GM19023 (cell line): Measurements from ENCODE around the gene RNF13.
"Not testable (repeated sequence)": the region's sequence is repeated elsewhere in the genome, so short reads cannot be mapped to it uniquely, and the experiment has no call there.

Experiments used
- ATAC-seq: cut with Tn5 transposase; IDR thresholded peaks from one replicate; pipeline ENCODE4 v1.9.1; 2021; ENCODE audit warnings: mild to moderate bottlenecking, moderate library complexity; ENCODE audit not compliant: unreplicated experiment

The RNF13 gene

DNA sequence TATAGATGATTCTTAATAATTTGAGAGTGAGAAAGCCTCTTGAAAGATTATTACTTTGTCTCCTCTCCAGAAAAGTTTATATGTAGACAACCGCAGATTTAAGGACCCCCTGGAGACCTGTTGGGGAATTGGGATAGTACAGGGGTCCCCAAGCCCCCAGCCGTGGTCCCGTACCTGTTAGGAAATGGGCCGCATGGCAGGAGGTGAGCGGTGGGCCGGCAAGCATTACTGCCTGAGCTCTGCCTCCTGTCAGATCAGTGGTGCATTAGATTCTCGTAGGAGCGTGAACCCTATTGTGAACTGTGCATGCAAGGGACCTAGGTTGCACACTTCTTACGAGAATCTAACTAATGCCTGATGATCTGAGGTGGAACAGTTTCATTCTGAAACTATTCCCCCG lies 79.4 kb downstream of the RNF13 start:
- no peak for ATAC-seq

DNA sequence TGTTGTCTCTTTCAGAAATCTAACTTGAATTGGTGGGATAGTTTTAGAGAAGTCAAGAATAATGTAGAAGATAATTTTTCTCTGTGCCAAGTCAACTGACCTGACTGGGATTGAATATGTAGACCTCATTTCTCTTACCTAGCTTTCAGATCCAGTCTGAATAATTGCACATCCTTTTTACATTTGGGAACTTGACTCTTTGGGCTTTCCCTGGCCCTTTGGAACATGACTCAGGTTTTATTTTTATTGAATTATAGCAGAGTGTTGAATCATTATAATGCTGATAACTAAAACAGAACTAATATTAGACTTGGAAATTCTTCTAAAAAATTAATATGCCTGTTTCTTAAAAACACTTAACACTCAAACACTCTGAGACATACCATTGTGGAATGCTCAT lies 81.2 kb downstream of the RNF13 start:
- no peak for ATAC-seq

DNA sequence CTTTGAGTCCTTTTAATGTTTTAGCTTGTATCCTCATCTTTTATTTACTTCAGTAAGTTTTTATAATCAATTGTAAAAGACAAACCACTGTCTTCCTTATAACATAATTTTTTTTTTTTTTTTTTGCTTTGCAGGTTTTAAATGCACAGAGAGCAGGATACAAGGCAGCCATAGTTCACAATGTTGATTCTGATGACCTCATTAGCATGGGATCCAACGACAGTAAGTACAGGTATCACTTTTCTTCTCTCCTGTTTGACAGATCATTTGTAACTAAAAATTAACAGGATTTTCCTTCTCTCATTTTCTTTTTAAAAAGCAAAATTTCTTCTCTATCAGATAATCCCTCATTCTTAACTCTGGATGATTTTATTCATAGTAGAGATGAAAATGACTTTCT lies 82.3 kb downstream of the RNF13 start:
- ATAC-seq: no peak

DNA sequence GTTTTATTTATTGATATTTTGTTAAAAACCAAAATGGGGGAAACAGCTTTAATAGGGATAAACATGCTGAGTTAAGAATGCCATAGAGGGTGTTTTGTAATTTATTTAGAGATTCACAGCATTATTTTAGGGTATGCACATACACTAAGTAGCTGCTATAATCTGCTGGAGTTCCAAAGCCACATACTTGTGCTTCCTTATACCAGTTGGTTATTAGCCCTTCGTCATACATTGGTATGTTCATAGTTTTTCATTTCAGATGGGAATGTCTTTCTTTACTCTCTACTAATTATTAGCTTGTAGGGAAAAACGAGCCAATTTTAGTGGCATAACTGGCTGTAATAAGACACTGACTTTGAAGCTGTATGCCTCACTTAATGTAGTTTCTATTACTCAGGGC lies 82.8 kb downstream of the RNF13 start:
- ATAC-seq: no peak

DNA sequence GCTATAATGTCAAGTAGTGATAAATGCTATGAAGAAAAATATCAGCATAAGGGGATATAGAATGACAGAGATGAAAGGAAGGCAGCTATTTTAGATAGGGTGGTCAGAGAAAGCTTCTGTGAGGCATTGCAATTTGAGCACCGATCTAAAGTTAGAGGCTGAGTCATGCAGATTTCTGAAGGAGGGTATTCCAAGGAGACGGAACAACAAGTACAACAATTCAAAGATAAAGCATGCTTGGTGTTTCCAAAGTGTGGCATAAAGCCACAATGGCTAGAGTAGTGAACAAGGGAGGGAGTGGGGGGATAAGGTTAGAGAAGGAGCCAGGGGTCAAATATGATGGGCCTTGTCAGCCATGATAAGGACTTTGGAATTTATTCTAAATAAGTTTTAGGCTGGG lies 85.8 kb downstream of the RNF13 start:
- ATAC-seq: no peak

DNA sequence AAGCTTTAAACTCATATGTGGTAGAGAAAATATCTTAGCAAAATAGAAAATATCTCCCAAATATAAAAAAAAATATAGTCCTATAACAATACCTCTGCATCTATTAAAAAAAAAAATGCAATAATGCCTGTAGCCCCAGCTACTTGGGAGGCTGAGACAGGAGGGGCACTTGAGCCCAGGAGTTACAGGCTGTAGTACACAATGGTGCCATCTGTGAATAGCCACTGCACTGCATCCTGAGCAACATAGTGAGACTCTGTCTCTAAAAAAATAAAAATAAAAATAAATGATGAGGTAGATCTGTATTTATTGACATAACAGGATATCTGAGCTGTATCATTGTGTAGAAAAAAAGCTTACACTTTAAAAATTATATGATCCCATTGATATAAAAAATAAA lies 87.3 kb downstream of the RNF13 start:
- no peak for ATAC-seq

DNA sequence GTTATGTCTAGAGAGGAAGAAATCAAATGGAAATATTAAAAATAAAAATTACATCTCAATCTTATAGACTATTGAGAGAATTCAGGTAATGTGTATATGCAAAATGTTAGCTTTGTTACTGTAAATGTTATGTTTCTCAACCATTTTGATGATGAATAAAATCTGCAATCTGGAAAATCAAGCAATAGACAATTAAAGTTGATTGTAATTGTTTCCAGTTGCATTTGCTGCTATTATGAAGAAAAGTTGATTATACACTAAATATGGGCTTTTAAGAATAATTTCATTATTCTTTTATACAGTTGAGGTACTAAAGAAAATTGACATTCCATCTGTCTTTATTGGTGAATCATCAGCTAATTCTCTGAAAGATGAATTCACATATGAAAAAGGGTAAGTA lies 88.8 kb downstream of the RNF13 start:
- ATAC-seq: no peak

DNA sequence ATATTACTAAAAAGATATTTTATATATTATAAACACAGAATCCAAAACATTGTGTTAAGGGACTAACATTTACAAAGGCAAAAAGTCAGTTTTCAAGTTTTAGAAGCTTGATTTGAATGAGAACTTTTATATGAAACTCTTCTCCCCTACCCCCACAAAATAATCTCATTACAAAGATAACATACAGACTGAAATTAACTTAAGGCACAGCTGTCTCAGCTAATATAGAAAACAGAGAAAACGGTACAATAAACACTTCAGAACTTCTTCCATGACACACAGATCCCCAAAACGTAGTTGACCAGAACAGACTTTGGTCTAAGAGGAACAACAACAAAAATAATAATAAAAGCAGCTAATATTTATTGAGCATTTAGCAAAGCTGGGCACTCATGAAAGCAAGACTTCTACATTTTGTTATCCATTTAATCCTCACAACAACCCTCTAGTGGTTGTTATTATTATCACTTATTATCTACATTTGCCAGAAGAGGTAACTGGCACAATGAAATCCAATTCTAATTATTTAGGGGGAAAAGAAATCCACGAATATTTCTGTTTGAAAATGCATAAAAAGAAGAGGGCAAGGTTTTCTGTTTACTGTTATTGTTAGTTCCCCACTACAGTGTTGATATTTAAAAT lies 89.6 kb downstream of the RNF13 start:
- ATAC-seq: no peak

DNA sequence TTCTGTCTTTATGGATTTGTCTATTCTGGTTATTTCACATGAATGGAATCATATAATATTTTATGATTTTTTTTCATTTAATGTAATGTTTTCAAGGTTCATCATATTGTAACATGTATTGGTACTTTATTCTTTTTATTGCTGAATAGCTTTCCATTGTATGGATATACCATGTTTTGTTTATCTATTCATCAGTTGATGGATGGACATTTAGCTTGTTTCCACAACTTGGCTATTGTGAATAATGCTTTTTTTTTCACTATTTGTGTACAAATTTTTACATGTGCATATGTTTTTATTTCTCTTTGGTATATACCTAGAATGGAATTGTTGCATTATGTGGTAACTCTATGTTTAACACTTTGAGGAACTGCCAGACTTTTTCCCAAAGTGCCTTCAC lies 93.0 kb downstream of the RNF13 start:
- no peak for ATAC-seq

DNA sequence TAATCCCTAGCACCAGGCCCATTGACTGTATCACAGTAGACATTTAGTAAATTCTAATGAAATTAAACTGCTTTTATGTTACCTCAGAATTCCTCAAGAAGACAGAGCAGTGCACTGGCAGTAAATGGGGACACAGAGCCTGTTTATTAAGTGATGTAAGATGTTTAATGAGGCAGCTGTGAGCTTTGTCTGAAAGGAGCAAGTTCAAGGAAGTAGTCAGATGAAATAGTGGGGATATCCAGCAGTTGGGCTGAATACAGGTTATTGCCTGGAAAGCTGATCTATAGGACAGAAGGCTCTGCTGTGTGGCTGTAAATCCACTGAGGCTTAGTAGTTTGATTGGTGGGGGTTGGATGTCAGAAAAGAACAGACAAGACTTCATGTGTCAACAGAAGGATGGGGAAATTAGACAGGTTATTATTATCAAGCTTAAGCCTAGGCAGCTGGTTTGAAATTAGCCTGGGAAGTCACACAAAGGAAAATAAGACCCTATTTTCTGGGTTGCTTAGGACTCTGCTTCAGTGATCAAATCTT lies 95.5 kb downstream of the RNF13 start:
- ATAC-seq: no peak

DNA sequence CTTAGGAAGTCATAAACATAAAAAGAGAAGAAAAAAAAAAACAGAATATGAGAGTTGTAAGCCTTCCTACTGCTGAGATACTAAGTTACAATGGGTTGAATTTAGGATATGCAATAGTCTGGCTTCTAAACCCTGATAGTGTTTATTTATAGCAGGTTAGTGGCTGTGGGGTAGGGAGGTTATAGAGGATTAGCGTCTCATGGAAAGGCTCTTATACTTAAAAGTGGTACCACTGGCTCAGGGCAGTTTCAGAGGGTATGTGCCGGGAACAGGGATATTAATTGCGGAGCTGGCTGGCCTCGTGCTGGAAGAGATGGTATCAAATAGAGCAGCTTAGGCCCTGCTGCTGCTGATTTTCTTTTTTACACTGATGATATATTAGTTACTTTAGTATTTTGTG lies 96.9 kb downstream of the RNF13 start:
- no peak for ATAC-seq

DNA sequence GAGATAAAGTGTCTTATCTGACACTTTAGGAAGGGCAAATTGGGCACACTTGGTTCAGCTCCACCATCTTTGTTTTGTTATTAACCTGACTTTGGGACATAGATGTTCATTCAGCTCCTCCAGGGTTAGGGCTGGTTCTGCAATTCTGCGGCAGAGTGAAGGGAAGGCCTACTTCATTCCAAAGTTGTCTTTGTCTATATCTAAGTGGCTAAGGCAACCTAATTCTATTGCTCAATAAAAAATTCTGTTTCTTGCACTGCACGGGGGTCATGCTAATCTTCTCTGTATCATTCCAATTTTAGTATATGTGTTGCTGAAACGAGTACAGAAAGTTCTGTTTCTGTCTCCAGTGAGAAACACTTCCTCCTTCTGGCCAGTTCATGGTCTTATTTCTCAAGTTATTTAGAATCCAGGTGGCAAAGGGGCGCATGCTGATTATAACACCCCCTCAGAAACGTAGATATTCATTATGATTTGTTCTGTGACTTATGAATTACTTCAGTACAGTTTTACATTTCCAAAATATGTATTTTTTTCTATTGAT lies 104.2 kb downstream of the RNF13 start:
- no peak for ATAC-seq

DNA sequence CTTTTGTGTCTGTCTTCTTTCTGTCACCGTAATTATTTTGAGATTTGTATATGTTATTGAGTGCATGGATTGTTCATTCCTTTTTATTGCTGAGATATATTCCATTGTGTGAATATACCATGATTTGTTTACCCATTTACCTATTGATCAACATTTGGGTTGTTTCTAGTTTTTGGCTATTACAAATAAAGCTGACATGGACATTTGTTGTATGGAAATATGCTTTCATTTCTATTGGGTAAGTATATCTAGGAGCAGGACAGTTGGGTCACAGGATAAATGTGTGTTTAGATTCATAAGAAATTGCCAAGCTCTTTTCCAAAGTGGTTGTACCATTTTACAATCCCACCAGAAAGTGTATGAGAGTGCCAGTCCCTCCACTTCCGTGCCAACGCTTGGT lies 106.5 kb downstream of the RNF13 start:
- ATAC-seq: no peak

DNA sequence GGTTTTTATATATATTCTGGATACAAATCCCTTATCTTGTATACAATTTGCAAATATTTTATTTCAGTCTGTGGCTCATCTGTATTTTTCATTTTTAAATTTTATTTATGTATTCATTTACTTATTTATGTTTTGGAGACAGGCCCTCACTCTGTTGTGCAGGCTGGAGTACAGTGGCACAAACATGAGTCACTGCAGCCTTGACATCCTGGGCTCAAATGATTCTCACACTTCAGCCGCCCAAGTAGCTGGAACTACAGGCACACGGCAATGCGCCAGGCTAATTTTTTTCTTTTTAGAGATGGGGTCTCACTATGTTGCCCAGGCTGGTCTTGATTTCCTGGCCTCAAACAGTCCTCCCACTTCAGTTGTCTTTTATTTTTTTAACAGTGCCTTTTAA lies 107.1 kb downstream of the RNF13 start:
- no peak for ATAC-seq

DNA sequence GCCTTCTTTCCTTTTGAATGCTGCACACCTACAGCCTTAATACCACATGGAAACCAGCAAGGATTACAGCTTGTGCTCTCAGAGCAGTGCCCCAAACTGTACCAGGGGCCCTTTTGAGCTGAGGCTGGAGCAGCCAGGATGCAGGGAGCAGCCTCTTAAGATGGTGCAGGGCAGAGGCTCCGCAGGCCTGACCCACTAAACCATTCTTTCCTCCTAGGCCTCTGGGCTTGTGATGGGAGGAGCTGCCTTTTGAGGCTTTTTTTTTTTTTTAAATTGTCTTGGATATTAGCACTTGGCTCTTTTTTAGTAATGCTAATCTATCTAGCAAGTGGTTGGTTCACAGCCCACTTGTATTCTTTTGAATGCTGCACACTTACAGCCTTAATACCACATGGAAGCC lies 120.0 kb downstream of the RNF13 start:
- no peak for ATAC-seq

DNA sequence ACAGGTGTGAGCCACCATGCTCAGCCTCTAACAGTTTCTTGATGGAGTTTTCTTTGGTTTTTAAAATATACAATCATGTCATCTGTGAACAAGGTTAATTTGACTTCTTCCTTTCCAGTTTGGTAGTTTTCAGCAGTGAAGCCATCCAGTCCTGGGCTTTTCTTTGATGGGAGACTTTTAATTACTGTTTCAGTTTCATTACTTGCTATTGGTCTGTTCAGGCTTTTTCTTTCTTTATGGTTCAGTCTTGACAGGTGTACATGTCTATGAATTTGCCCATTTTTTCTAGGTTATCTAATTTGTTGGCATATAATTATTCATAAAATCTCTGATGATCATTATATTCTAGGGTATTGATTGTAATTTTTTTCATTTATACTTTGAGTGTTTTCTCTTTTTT lies 120.8 kb downstream of the RNF13 start:
- ATAC-seq: no peak

DNA sequence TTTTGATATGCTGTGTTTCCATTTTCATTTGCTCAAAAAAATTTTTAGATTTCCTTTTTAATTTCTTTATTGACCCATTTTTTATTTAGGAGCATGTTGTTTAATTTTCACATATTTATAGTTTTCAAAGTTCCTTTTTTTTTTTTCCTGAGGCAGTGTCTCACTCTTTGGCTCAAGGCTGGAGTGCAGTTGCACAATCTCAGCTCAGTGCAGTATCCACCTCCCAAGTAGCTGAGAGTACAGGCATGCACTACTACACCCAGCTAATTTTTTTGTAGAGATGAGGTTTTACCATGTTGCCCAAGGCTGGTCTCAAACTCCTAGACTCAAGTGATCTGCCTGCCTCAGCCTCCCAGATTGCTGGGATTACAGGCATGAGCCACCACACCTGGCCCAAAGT lies 121.5 kb downstream of the RNF13 start:
- no peak for ATAC-seq

DNA sequence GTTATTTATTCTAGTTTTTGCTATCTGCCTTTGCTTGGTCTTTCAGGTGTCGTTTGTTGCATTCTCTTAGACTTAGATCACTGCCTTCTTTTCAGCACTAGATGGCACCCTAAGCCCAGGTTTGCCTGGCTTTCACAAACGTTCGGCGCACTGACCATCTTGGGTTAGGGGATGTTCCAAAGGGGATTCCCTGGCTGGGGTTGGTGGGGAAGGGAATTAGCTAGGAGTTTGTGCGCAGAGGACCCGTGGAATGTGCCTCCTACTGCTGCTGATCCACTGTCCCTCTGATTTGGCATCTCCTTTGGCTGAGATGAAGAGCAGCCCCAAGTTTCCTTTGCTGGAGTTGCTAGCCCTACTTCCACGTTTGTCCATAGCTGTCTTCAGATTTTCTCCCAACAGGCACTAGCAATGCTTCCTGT lies 123.8 kb downstream of the RNF13 start:
- ATAC-seq: peak; percentile 67

DNA sequence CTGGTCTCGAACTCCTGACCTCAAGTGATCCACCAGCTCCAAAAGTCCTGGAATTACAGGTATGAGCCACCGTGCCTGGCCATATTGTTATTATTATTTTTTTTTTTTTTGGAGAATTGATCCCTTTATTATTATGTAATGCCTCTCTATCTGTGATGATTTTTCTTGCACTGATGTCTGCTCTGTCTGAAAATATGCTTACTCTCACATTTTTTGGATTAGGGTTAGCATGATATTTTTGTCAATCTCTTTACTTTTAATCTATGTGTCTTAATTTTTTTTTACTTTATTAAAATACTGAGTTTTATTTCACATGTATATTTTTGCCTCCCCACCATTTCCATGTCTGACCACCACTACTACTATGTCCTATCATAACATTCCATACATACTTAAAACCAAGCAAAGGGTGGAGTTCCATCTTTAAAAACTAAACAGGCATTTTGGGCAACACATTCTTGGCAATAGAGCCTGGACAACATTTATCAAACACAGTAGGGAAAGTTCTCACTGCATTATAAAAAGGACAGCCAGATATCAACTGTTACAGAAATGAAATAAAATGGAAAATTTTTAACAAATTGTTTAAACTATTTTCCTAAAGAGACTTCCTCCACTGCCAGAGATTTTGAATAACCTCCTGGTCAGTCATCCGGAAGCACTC lies 125.5 kb downstream of the RNF13 start:
- not testable (repeated sequence) for ATAC-seq

DNA sequence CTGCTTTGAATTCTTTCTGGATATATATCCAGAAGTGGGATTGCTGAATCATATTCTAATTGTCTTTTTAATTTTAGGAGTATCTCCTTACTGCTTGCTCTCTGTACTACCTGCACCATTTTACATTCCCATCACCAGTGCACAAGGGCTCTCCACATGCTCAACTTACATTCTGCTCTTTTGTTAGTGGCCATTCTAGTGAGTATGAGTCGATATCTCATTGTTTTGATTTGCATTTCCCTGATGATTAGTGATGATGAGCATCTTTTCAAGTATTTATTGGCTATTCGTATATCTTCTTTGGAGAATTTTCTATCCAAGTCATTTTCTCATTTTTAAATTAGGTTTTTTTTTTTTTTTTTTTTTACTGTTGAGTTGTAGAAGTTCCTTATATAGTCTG lies 128.2 kb downstream of the RNF13 start:
- ATAC-seq: no peak

DNA sequence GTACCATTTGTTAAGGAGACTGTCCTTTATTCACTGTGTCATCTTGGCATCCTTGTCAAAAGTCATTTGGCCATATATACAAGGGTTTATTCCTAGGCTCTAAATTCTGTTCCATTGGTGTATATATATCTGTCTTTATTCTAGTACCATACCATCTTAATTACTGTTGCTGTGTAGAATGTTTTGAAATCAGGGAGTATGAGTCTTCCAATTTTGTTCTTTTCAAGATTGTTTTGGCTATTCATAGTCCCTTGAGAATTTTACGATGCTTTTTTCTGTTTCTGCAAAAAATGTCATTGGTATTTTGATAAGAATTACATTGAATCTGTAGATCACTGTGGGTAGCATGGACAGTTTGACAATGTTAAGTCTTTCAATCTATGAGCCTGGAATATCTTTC lies 128.9 kb downstream of the RNF13 start:
- ATAC-seq: no peak

DNA sequence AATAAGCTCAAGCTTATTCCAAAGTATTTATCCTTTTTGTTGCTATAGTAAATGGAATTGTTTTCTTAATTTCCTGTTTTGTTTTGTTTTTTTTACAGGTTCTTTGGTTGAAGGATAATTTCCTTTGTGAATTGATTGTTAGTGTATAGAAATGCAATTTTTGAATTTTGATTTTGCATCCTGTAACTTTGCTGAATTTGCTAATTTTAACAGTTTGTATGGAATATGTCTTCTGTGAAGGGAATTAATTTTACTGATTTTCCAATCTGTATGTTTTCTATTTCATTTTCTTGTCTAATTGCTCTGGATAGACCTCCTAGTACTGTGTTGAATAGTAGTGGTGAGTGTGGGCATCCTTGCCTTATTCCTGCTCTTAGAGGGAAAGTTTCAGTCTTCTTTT lies 129.4 kb downstream of the RNF13 start:
- no peak for ATAC-seq
